Parathyroid adenoma (tissue), 2 donors: ENCODE measurements around the gene KDM3B.

ENCODE experiments used
- H2AFZ ChIP-seq: fragments of 300-600 bp; sonication (generic); one replicate; pipeline ENCODE4 v1.7.0; 2017; ENCODE audit warnings: antibody characterized with exemption, mild to moderate bottlenecking
- H3K27ac ChIP-seq: fragments of 300-600 bp; sonication (generic); one replicate; pipeline ENCODE4 v1.7.0; 2017
- H3K27me3 ChIP-seq: fragments of 300-600 bp; sonication (generic); one replicate; pipeline ENCODE4 v1.7.0; 2017; ENCODE audit warnings: low read length; ENCODE audit not compliant: control insufficient read depth, insufficient read depth
- H3K36me3 ChIP-seq: fragments of 300-600 bp; sonication (generic); one replicate; pipeline ENCODE4 v1.7.0; 2017; ENCODE audit warnings: low read length; ENCODE audit not compliant: control insufficient read depth, insufficient read depth
- H3K4me1 ChIP-seq: fragments of 300-600 bp; sonication (generic); one replicate; pipeline ENCODE4 v1.7.0; 2017; ENCODE audit warnings: control low read depth
- H3K4me2 ChIP-seq: fragments of 300-600 bp; sonication (generic); one replicate; pipeline ENCODE4 v1.7.0; 2017; ENCODE audit warnings: low read length
- H3K4me3 ChIP-seq: fragments of 300-600 bp; sonication (generic); one replicate; pipeline ENCODE4 v1.7.0; 2017; ENCODE audit warnings: low read depth, low read length
- H3K79me2 ChIP-seq: fragments of 300-600 bp; sonication (generic); one replicate; pipeline ENCODE4 v1.7.0; 2017; ENCODE audit warnings: control low read depth
- H3K9ac ChIP-seq: fragments of 300-600 bp; sonication (generic); one replicate; pipeline ENCODE4 v1.7.0; 2017; ENCODE audit warnings: mild to moderate bottlenecking
- H3K9me3 ChIP-seq: fragments of 300-600 bp; sonication (generic); one replicate; pipeline ENCODE4 v1.7.0; 2017; ENCODE audit warnings: low read length; ENCODE audit not compliant: control insufficient read depth
- CTCF ChIP-seq: fragments of 300-600 bp; sonication (generic); IDR thresholded peaks from one replicate; pipeline ENCODE4 v1.7.0; 2017; ENCODE audit warnings: antibody characterized with exemption, mild to moderate bottlenecking
- donor health status: primary hyperparathyroidism.

Gene KDM3B

GRCh38 chr5:138466900-138467710, 114.6 kb downstream of the KDM3B start:
- H3K9me3 ChIP-seq = no peaks in the 10 kb centered on the region
- no peak overlapping the region for H2AFZ ChIP-seq
- no peak overlapping the region for H3K27ac ChIP-seq
- no peak overlapping the region for H3K9ac ChIP-seq
- no peak for TF ChIP-seq CTCF
- H3K4me2 ChIP-seq = no peak overlapping the region
- H3K27me3 ChIP-seq = no peaks in the 10 kb centered on the region
- no peaks in the 10 kb centered on the region for H3K36me3 ChIP-seq
- peak overlapping the region; percentile 98 for H3K4me3 ChIP-seq
- peaks cover 6% of the 10 kb centered on the region for H3K4me1 ChIP-seq
- no peaks in the 10 kb centered on the region for H3K79me2 ChIP-seq

DNA sequence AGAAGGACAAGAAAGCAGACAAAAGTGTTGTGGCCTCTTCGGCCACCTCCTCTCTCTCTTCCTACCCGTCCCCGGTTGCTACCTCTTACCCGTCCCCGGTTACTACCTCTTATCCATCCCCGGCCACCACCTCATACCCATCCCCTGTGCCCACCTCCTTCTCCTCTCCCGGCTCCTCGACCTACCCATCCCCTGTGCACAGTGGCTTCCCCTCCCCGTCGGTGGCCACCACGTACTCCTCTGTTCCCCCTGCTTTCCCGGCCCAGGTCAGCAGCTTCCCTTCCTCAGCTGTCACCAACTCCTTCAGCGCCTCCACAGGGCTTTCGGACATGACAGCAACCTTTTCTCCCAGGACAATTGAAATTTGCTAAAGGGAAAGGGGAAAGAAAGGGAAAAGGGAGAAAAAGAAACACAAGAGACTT, 115.2 kb downstream of the KDM3B start:
- H2AFZ ChIP-seq = no peak overlapping the region
- H3K4me2 ChIP-seq = no peak overlapping the region
- TF ChIP-seq CTCF = no peak
- H3K4me3 ChIP-seq = peak overlapping the region; percentile 5
- H3K36me3 ChIP-seq = no peaks in the 10 kb centered on the region
- peaks cover 10% of the 10 kb centered on the region for H3K4me1 ChIP-seq
- H3K27ac ChIP-seq = no peak overlapping the region
- H3K9me3 ChIP-seq = no peaks in the 10 kb centered on the region
- no peaks in the 10 kb centered on the region for H3K27me3 ChIP-seq
- no peak overlapping the region for H3K9ac ChIP-seq
- no peaks in the 10 kb centered on the region for H3K79me2 ChIP-seq

GRCh38 chr5:138468133-138468965, 115.9 kb downstream of the KDM3B start:
- H2AFZ ChIP-seq = no peak overlapping the region
- no peaks in the 10 kb centered on the region for H3K9me3 ChIP-seq
- no peak overlapping the region for H3K27ac ChIP-seq
- H3K79me2 ChIP-seq = no peaks in the 10 kb centered on the region
- TF ChIP-seq CTCF = no peak
- no peaks in the 10 kb centered on the region for H3K27me3 ChIP-seq
- peak overlapping the region; percentile 11 for H3K4me3 ChIP-seq
- peaks cover 8% of the 10 kb centered on the region for H3K4me1 ChIP-seq
- H3K9ac ChIP-seq = no peak overlapping the region
- H3K36me3 ChIP-seq = no peaks in the 10 kb centered on the region
- no peak overlapping the region for H3K4me2 ChIP-seq

GRCh38 chr5:138468966-138469539, 116.6 kb downstream of the KDM3B start:
- no peaks in the 10 kb centered on the region for H3K79me2 ChIP-seq
- H3K4me1 ChIP-seq = peaks cover 5% of the 10 kb centered on the region
- TF ChIP-seq CTCF = no peak
- no peaks in the 10 kb centered on the region for H3K27me3 ChIP-seq
- H3K9me3 ChIP-seq = no peaks in the 10 kb centered on the region
- H3K4me2 ChIP-seq = no peak overlapping the region
- H2AFZ ChIP-seq = no peak overlapping the region
- no peak overlapping the region for H3K9ac ChIP-seq
- no peaks in the 10 kb centered on the region for H3K36me3 ChIP-seq
- no peak overlapping the region for H3K4me3 ChIP-seq
- no peak overlapping the region for H3K27ac ChIP-seq
